T-helper 2 cell treated with Interferon-gamma antibody and Interleukin-4, amounts not matched to agents 100 ng/mL and 5 ng/mL, for 36 hours (primary cell): ENCODE results near the gene HERC3. TPM values are rescaled to one million over a fixed set of nuclear protein-coding genes. Genes with fewer than 3 reads are reported as not detected.

Experiments
- intact Hi-C: fragments of 100-400 bp; cut with micrococcal nuclease; formaldehyde crosslinking; loops from one replicate; pipeline ENCODE4 v1.15.1; 2023
- total RNA-seq: library from RNA; stranded (reverse); gene quantifications from 2 replicates; pipeline ENCODE4 v1.2.3, GENCODE V29; 2022

The HERC3 gene
- total RNA-seq, 1 donor from 2014 or later, result 32.7 TPM

- intact Hi-C loops, result loop anchor here (1.0 kb wide), 2 partner anchors 120 to 133 kb away; no protein-coding TSS in a partner anchor
Observed at GRCh38 chr4:88659055-88659889, 67.0 kb downstream of the HERC3 start.

GRCh38 chr4:88659890-88660208 lies 67.6 kb downstream of the HERC3 start:
- intact Hi-C loops, result loop anchor here (1.0 to 2.0 kb wide), 3 partner anchors 67 to 134 kb away; partner anchors contain the start of gene HERC3

- intact Hi-C loops, result loop anchor here (2.0 kb wide), 1 partner anchor 68 kb away; the partner anchor contains the start of gene HERC3
Observed at GRCh38 chr4:88660446-88661294, 68.4 kb downstream of the HERC3 start.

GRCh38 chr4:88661739-88662138 lies 69.5 kb downstream of the HERC3 start:
- intact Hi-C loops, result loop anchor here (2.0 kb wide), 1 partner anchor 69 kb away; the partner anchor contains the start of gene HERC3

GRCh38 chr4:88672987-88673386 lies 80.7 kb downstream of the HERC3 start:
- intact Hi-C loops, result loop anchor here (5.0 to 10.0 kb wide), 2 partner anchors 349 to 458 kb away; no protein-coding TSS in a partner anchor

GRCh38 chr4:88673886-88674285 lies 81.6 kb downstream of the HERC3 start:
- intact Hi-C loops, result loop anchor here (5.0 to 10.0 kb wide), 2 partner anchors 348 to 459 kb away; no protein-coding TSS in a partner anchor

GRCh38 chr4:88674565-88674964 lies 82.3 kb downstream of the HERC3 start:
- intact Hi-C loops, result loop anchor here (5.0 to 10.0 kb wide), 2 partner anchors 348 to 460 kb away; no protein-coding TSS in a partner anchor

GRCh38 chr4:88674979-88675378 lies 82.7 kb downstream of the HERC3 start:
- intact Hi-C loops, result loop anchor here (5.0 to 10.0 kb wide), 2 partner anchors 347 to 460 kb away; no protein-coding TSS in a partner anchor

- intact Hi-C loops, result loop anchor here (10.0 kb wide), 1 partner anchor 461 kb away; no protein-coding TSS in a partner anchor
Observed at GRCh38 chr4:88675543-88675942, 83.3 kb downstream of the HERC3 start.

- intact Hi-C loops, result no loop called here
Observed at GRCh38 chr4:88681209-88681608, 88.9 kb downstream of the HERC3 start.

GRCh38 chr4:88690355-88690754 lies 98.1 kb downstream of the HERC3 start:
- intact Hi-C loops, result no loop called here

- intact Hi-C loops, result no loop called here
Observed at GRCh38 chr4:88693792-88694191, 101.5 kb downstream of the HERC3 start.

- intact Hi-C loops, result loop anchor here (5.0 kb wide), 2 partner anchors 104 to 126 kb away; partner anchors contain the start of gene HERC3
Observed at GRCh38 chr4:88696630-88697029, 104.3 kb downstream of the HERC3 start.

- intact Hi-C loops, result loop anchor here (5.0 kb wide), 2 partner anchors 105 to 125 kb away; partner anchors contain the start of gene HERC3
Observed at GRCh38 chr4:88697141-88697540, 104.9 kb downstream of the HERC3 start.

GRCh38 chr4:88697588-88698329 lies 105.5 kb downstream of the HERC3 start, which contains the start of gene NAP1L5:
Gene NAP1L5, minus strand, starts transcription at chr4:88697829. Its CDS starts 75 bp downstream, at chr4:88697754.
- intact Hi-C loops, result loop anchor here (5.0 kb wide), 2 partner anchors 105 to 125 kb away; partner anchors contain the start of gene HERC3

- intact Hi-C loops, result loop anchor here (5.0 kb wide), 2 partner anchors 106 to 124 kb away; partner anchors contain the start of gene HERC3
Observed at GRCh38 chr4:88698519-88698918, 106.2 kb downstream of the HERC3 start.

GRCh38 chr4:88702782-88703181 lies 110.5 kb downstream of the HERC3 start:
- intact Hi-C loops, result no loop called here

- intact Hi-C loops, result no loop called here
Observed at GRCh38 chr4:88705223-88705622, 112.9 kb downstream of the HERC3 start.

- intact Hi-C loops, result no loop called here
Observed at GRCh38 chr4:88705805-88706492, 113.7 kb downstream of the HERC3 start.

- intact Hi-C loops, result no loop called here
Observed at GRCh38 chr4:88706574-88706973, 114.3 kb downstream of the HERC3 start.
